DMS 273 (cell line): ENCODE measurements around the gene OTX1.
"Not testable (repeated sequence)": the region's sequence is repeated elsewhere in the genome, so short reads cannot be mapped to it uniquely, and the experiment has no call there.

Experiments used
- DNase-seq: peaks from one replicate; lab custom pipeline; 2025; ENCODE audit not compliant: unreplicated experiment; lab: John Stamatoyannopoulos, UW

The OTX1 gene

GRCh38 chr2:63050334-63051041 lies at the start of gene OTX1:
TSS of gene OTX1 (plus strand) at chr2:63050830. CDS start at chr2:63052991, 2,161 bp downstream.
- peak; percentile 94 for DNase-seq

GRCh38 chr2:63001576-63001975 lies 49.1 kb upstream of the OTX1 start:
- no peak for DNase-seq

DNA sequence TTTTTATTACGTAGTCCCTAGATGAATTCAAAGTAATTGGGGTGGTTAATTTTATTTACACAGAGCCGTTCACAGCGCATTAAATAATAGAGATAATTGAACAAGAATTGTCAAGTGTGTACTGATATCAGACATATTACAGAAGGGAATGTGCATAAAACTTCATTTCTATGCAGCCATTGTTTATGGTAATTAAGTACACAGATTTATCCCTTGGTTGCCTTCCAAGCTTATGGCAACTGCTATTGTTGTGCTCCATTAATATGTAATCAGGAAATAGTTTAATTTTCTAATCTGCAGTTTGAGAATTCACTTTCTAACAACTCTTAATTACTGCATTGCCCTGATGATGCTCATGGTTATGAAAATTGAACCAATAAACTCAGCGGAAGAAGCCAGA lies 47.3 kb upstream of the OTX1 start:
- DNase-seq = no peak

DNA sequence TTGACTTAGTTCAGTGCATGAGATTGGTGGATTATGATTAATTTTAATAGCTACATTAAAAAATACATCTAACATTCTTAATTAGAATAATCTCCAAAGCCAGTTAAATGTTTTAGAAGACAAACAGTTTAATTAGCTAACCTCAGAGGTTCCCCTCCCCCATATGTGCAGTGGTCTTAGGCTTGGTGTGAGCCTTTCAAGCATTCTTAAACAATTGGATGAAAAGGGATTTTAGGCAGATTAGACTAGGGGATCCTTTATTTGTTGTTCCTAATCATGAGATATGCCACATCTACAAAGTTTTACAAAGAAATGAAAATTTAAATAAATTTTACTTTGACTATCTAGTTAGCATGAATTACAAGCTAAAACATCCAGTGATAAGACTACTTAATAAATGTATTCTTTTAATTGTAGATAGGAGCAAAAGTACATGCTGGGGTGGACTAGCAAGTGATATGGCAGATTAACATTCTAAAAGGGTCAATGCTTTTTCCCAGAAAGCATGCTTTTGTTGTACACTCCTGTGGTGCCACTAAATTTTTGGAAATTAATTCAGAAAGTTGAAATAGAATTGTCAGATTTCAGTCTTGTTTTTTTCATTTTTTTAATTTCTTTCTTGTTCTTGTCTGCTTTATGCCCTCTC lies 42.7 kb upstream of the OTX1 start:
- no peak for DNase-seq

- DNase-seq = no peak
These were observed 41.8 kb upstream of the OTX1 start for GRCh38 chr2:63008838-63009237.

DNA sequence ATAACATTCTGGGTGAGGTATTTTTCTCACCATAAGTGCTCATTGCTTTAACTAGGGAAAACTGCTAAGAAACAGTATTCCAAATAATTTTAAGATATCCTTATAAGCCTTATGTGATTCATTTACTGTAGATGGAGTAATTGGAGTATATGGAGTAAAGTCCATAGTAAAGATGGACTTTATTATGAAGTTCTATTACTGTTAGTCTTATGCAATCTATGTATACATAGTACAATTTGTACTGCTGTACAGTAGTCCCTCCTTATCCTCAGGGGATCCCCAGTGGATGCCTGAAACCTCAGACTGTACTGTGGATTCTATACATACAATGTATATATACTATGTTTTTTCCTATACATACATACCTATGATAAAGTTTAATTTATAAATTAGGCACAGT lies 41.1 kb upstream of the OTX1 start:
- no peak for DNase-seq

GRCh38 chr2:63012541-63012940 lies 38.1 kb upstream of the OTX1 start:
- no peak for DNase-seq

- DNase-seq = no peak
These were observed 37.2 kb upstream of the OTX1 start for GRCh38 chr2:63013438-63013837.

GRCh38 chr2:63015389-63015788 lies 35.2 kb upstream of the OTX1 start:
- no peak for DNase-seq

DNA sequence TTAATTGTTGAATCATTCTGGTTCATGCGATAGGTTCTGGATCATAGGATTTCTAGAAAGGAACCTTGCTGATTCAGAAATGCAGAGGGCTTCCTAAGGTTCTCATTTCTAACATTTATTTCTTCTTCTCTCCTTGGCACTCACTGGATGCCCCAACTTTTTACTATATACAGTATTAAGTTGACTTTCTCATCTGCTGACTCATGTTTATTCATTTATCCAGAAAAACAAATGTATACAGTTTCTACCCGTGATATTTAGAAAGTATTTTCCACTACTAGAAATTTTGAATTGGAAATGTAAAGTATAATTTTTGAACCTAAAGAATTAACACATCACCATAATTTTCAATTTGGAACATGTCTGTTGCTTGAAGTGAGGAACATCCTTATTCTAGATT lies 32.2 kb upstream of the OTX1 start:
- DNase-seq = no peak

GRCh38 chr2:63019686-63020085 lies 30.9 kb upstream of the OTX1 start:
- DNase-seq = not testable (repeated sequence)

DNA sequence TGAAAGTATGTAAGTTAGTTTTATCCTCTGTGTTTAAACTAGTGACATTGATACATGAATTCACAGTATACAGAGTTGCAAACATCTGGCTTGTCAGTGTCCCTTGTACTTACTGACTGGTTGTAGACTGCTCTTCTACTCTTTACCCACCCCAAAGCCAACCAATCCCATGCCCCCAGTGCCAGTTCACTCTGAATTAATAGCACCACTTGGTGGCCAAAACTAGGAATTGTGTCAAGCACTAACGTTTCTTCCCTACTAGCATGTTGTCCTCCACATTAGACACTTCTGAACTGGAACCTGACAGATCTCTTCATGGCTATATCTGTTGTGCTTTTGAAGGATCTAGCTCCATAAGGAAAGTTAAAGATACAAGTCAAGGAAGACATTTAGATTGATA lies 27.2 kb upstream of the OTX1 start:
- DNase-seq = peak; percentile 76

DNA sequence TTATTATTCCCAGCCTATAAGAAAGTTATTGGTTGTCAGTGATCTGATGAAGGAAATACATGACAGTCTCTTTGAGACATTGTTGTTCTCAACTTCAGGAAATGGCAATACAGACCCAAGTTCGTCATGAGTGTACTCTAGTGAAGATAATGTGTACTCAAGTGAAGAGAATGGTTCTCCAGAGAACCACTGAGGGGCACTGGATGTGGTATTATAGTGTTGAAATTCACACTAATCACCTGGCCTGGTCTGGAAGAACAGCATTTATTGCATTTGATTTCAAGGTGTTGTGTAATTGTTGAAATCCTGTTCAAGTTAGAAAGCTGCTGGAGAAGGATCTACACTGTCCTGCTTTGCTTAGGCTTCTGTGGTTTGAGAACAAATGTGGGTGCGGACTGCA lies 23.4 kb upstream of the OTX1 start:
- no peak for DNase-seq

GRCh38 chr2:63029058-63029457 lies 21.6 kb upstream of the OTX1 start:
- no peak for DNase-seq

- no peak for DNase-seq
These were observed 16.1 kb upstream of the OTX1 start for GRCh38 chr2:63034526-63034925.

- DNase-seq = no peak
These were observed 15.5 kb upstream of the OTX1 start for GRCh38 chr2:63035169-63035568.

DNA sequence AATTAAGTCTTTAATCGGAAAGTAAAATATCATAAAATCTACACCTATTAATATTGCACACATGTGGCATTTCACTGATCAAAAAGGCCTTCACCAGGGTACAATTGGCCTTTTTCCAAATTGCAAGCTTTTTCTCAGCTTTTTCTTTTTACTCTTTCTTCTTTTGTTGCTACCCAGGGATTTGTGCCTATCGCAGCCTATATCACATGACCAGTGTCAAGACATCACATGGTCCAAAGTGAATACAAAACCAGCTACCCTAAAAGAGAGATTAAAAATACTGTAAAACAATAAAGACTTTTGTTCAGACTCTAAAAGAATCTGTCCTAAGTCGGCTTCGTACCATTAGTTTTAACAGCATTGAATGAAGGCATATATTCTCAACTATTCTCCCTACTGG lies 15.0 kb upstream of the OTX1 start:
- no peak for DNase-seq

- DNase-seq = no peak
These were observed 12.6 kb upstream of the OTX1 start for GRCh38 chr2:63038034-63038433.

- DNase-seq = no peak
These were observed 10.0 kb upstream of the OTX1 start for GRCh38 chr2:63040586-63040985.

DNA sequence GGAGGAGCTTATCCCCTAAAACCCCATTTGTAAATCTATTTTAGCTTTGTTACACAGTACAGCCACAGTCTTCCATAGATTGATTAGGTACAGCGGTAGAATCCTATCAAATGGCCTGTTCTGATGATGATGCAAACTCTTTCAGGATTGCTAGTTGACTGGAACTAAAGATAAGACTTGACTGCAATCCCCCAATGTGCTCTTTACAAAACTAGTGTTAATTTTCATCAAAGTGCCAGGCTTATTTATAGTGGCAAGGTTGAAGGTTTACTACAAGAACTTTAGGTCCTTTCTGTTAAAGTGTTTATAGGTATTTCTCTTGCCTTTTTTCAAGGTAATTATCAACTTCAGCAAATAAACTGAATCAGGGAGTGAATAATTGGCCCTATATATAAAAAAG lies 9.0 kb upstream of the OTX1 start:
- no peak for DNase-seq

GRCh38 chr2:63044362-63045327 lies 6.0 kb upstream of the OTX1 start:
- no peak for DNase-seq

GRCh38 chr2:63046552-63046951 lies 4.1 kb upstream of the OTX1 start:
- DNase-seq = no peak
